GM19463 (cell line): ENCODE results near the gene MYPN.
A peak's percentile ranks its signal among the peaks of the same experiment; 100 is the strongest.
"Not testable (repeated sequence)": the region's sequence is repeated elsewhere in the genome, so short reads cannot be mapped to it uniquely, and the experiment has no call there.

Source experiments
- ATAC-seq: cut with Tn5 transposase; IDR thresholded peaks from one replicate; pipeline ENCODE4 v1.9.1; 2021; ENCODE audit warnings: mild to moderate bottlenecking, moderate library complexity; ENCODE audit not compliant: unreplicated experiment

The MYPN gene

GRCh38 chr10:68132391-68132790 is 23.1 kb downstream of the MYPN start:
- no peak for ATAC-seq

GRCh38 chr10:68133523-68133922 is 24.2 kb downstream of the MYPN start:
- no peak for ATAC-seq

GRCh38 chr10:68135362-68135761 is 26.1 kb downstream of the MYPN start:
- ATAC-seq: no peak

- ATAC-seq: no peak
Observed at GRCh38 chr10:68135922-68136792, 26.9 kb downstream of the MYPN start.

GRCh38 chr10:68137171-68137570 is 27.9 kb downstream of the MYPN start:
- no peak for ATAC-seq

- no peak for ATAC-seq
Observed at GRCh38 chr10:68138526-68138925, 29.2 kb downstream of the MYPN start.

GRCh38 chr10:68139448-68140272 is 30.4 kb downstream of the MYPN start:
- ATAC-seq: no peak

- no peak for ATAC-seq
Observed at GRCh38 chr10:68142761-68143160, 33.5 kb downstream of the MYPN start.

- no peak for ATAC-seq
Observed at GRCh38 chr10:68144709-68145108, 35.4 kb downstream of the MYPN start.

GRCh38 chr10:68145705-68146104 is 36.4 kb downstream of the MYPN start:
- ATAC-seq: no peak

GRCh38 chr10:68146133-68146532 is 36.8 kb downstream of the MYPN start:
- ATAC-seq: no peak

- ATAC-seq: no peak
Observed at GRCh38 chr10:68151453-68151852, 42.2 kb downstream of the MYPN start.

- ATAC-seq: no peak
Observed at GRCh38 chr10:68153473-68154210, 44.4 kb downstream of the MYPN start.

- ATAC-seq: no peak
Observed at GRCh38 chr10:68154211-68154497, 44.9 kb downstream of the MYPN start.

GRCh38 chr10:68155615-68156210 is 46.4 kb downstream of the MYPN start:
- no peak for ATAC-seq

GRCh38 chr10:68156373-68157185 is 47.3 kb downstream of the MYPN start:
- no peak for ATAC-seq

- ATAC-seq: not testable (repeated sequence)
Observed at GRCh38 chr10:68157522-68157921, 48.2 kb downstream of the MYPN start.

- no peak for ATAC-seq
Observed at GRCh38 chr10:68158031-68158430, 48.7 kb downstream of the MYPN start.

- ATAC-seq: peak; percentile 94
Observed at GRCh38 chr10:68163735-68164134, 54.4 kb downstream of the MYPN start.

GRCh38 chr10:68165643-68166042 is 56.4 kb downstream of the MYPN start:
- no peak for ATAC-seq
